GM21723 (cell line): ENCODE measurements around the gene SARNP.
"Not testable (repeated sequence)": the region's sequence is repeated elsewhere in the genome, so short reads cannot be mapped to it uniquely, and the experiment has no call there.

ENCODE experiments used
- ATAC-seq: cut with Tn5 transposase; IDR thresholded peaks from one replicate; pipeline ENCODE4 v1.9.1; 2021; ENCODE audit warnings: mild to moderate bottlenecking, moderate library complexity; ENCODE audit not compliant: unreplicated experiment

The SARNP gene

GRCh38 chr12:55840581-55841351 lies 23.2 kb upstream of the SARNP start:
- ATAC-seq: no peak

- ATAC-seq: no peak
Observed at GRCh38 chr12:55839345-55840140, 22.0 kb upstream of the SARNP start.

GRCh38 chr12:55838361-55838760 lies 20.8 kb upstream of the SARNP start:
- ATAC-seq: no peak

- ATAC-seq: not testable (repeated sequence)
Observed at GRCh38 chr12:55834400-55834799, 16.9 kb upstream of the SARNP start.

- ATAC-seq: no peak
Observed at GRCh38 chr12:55833056-55833455, 15.5 kb upstream of the SARNP start.

- ATAC-seq: no peak
Observed at GRCh38 chr12:55831447-55831815, 13.9 kb upstream of the SARNP start.

- ATAC-seq: peak; percentile 9
Observed at GRCh38 chr12:55830601-55831446, 13.3 kb upstream of the SARNP start.

GRCh38 chr12:55829967-55830600 lies 12.6 kb upstream of the SARNP start:
- ATAC-seq: peak; percentile 26

- ATAC-seq: no peak
Observed at GRCh38 chr12:55828357-55828756, 10.8 kb upstream of the SARNP start.

GRCh38 chr12:55827806-55828205 lies 10.3 kb upstream of the SARNP start:
- ATAC-seq: no peak

GRCh38 chr12:55824726-55825125 lies 7.2 kb upstream of the SARNP start:
- ATAC-seq: no peak

- no peak for ATAC-seq
Observed at GRCh38 chr12:55823419-55823818, 5.9 kb upstream of the SARNP start.

- ATAC-seq: no peak
Observed at GRCh38 chr12:55822228-55822627, 4.7 kb upstream of the SARNP start.

GRCh38 chr12:55820679-55821078 lies 3.2 kb upstream of the SARNP start:
- no peak for ATAC-seq

GRCh38 chr12:55818886-55819285 lies 1.4 kb upstream of the SARNP start:
- no peak for ATAC-seq

- ATAC-seq: peak; percentile 37
Observed at GRCh38 chr12:55818140-55818728, 710 bp upstream of the SARNP start.

GRCh38 chr12:55816881-55817344 lies 611 bp downstream of the SARNP start:
- ATAC-seq: no peak

- no peak for ATAC-seq
Observed at GRCh38 chr12:55815473-55815872, 2.1 kb downstream of the SARNP start.

- ATAC-seq: no peak
Observed at GRCh38 chr12:55814257-55814656, 3.3 kb downstream of the SARNP start.

- ATAC-seq: no peak
Observed at GRCh38 chr12:55812088-55812487, 5.4 kb downstream of the SARNP start.
